OCI-LY7 (cell line): ENCODE data around the gene TGM5. TPM values are rescaled to one million over a fixed set of nuclear protein-coding genes. Genes with fewer than 3 reads are reported as not detected.

Source experiments
- BruUV-seq: library from RNA; stranded (reverse); fragments of 400-500 nt; replicated peaks from 2 replicates; lab custom pipeline; 2021; lab: Mats Ljungman, UMichigan
- CTCF ChIA-PET: fragments of 300-600 bp; sonication (Branson Sonifier 250); formaldehyde crosslinking; loops from one replicate; lab custom pipeline; 2022; ENCODE audit warnings: antibody characterized with exemption; ENCODE audit not compliant: unreplicated experiment; lab: Charles Lee
- POLR2A ChIA-PET: fragments of 300-600 bp; sonication (Branson Sonifier 250); formaldehyde crosslinking; loops from one replicate; lab custom pipeline; 2022; ENCODE audit warnings: antibody characterized with exemption; lab: Charles Lee
- DNase-seq: peaks from one replicate; pipeline ENCODE4 v3.0.0-alpha.2; 2015; ENCODE audit warnings: low spot score
- H2AFZ ChIP-seq: fragments of 200-600 bp; sonication (generic), shearing (Covaris generic); 2 replicates; pipeline ENCODE4 v1.6.1; 2014; ENCODE audit warnings: mild to moderate bottlenecking, antibody characterized with exemption, low read length, moderate library complexity
- H3K27ac ChIP-seq: fragments of 200-600 bp; sonication (generic); 2 replicates; pipeline ENCODE4 v1.5.1; 2014; ENCODE audit warnings: mixed run types, low read depth, mild to moderate bottlenecking, moderate library complexity, low read length, inconsistent platforms; ENCODE audit not compliant: poor library complexity, severe bottlenecking
- H3K36me3 ChIP-seq: fragments of 200-600 bp; sonication (generic); 2 replicates; pipeline ENCODE4 v1.6.1; 2014; ENCODE audit warnings: mild to moderate bottlenecking, antibody characterized with exemption, low read length, moderate library complexity, mixed read lengths; ENCODE audit not compliant: insufficient read depth
- H3K4me1 ChIP-seq: fragments of 200-600 bp; sonication (generic); 2 replicates; pipeline ENCODE4 v1.5.1; 2014; ENCODE audit warnings: mild to moderate bottlenecking, low read length; ENCODE audit not compliant: insufficient read depth, poor library complexity, severe bottlenecking
- H3K4me2 ChIP-seq: fragments of 200-600 bp; sonication (generic); 2 replicates; pipeline ENCODE4 v1.6.1; 2014; ENCODE audit warnings: mild to moderate bottlenecking, low read length
- H3K4me3 ChIP-seq: fragments of 200-600 bp; sonication (generic); 2 replicates; pipeline ENCODE4 v1.5.1; 2014; ENCODE audit warnings: mild to moderate bottlenecking, low read depth, low read length; ENCODE audit not compliant: poor library complexity, severe bottlenecking
- H3K79me2 ChIP-seq: fragments of 200-600 bp; sonication (generic); 2 replicates; pipeline ENCODE4 v1.6.1; 2016; ENCODE audit warnings: low read depth, mild to moderate bottlenecking, low read length, moderate library complexity, mixed read lengths; ENCODE audit not compliant: insufficient read depth
- H3K9me2 ChIP-seq: fragments of 200-600 bp; sonication (generic); 2 replicates; pipeline ENCODE4 v1.6.1; 2016; ENCODE audit warnings: mild to moderate bottlenecking, low read length, mixed read lengths; ENCODE audit not compliant: insufficient read depth
- H3K9me3 ChIP-seq: fragments of 200-600 bp; sonication (generic); 2 replicates; pipeline ENCODE4 v1.6.1; 2014; ENCODE audit warnings: mild to moderate bottlenecking, mixed run types, low read length, mixed read lengths
- H4K20me1 ChIP-seq: fragments of 200-600 bp; sonication (generic); 2 replicates; pipeline ENCODE4 v1.6.1; 2014; ENCODE audit warnings: mild to moderate bottlenecking, antibody characterized with exemption, low read length, moderate library complexity, mixed read lengths; ENCODE audit not compliant: insufficient read depth
- EZH2phosphoT487 ChIP-seq: fragments of 200-600 bp; sonication (generic); IDR thresholded peaks from 2 replicates; pipeline ENCODE4 v1.6.1; 2018; ENCODE audit warnings: low read depth, borderline replicate concordance, mild to moderate bottlenecking, mixed run types, antibody characterized with exemption, low read length, moderate library complexity, mixed read lengths
- intact Hi-C: fragments of 100-400 bp; cut with micrococcal nuclease; formaldehyde crosslinking; loops from one replicate; pipeline ENCODE4 v1.10.0; 2022; ENCODE audit not compliant: unreplicated experiment
- total RNA-seq, 2 experiments: library from RNA; depleted of rRNA in 1 of 2; stranded (reverse); fragments of >200 nt in 1 of 2; shearing (Covaris generic) in 1 of 2; gene quantifications; 2 replicates each; pipeline ENCODE4 v1.2.3, GENCODE V29; 2014 to 2022
- TF ChIP-seq, protein P1 (sequence below): fragments of 200-600 bp; sonication (generic); conservative IDR thresholded peaks from 2 replicates; pipeline ENCODE4 v1.5.1; 2014; ENCODE audit warnings: mild to moderate bottlenecking, antibody characterized with exemption, low read length, moderate library complexity, mixed read lengths

The TGM5 gene
- total RNA-seq, 2 experiments from 2014 or later = not detected

- intact Hi-C loops = no loop called here
- ChIA-PET POLR2A (interaction anchor here (0.6 kb wide), 1 partner anchor 453 kb away, joined by 3 read pairs; no protein-coding TSS in a partner anchor), CTCF (no interaction called here)
- no peaks in the 10 kb centered on the region for H3K4me1 ChIP-seq
- no peaks in the 10 kb centered on the region for H3K9me2 ChIP-seq
- H3K79me2 ChIP-seq = no peaks in the 10 kb centered on the region
- no peak overlapping the region for H2AFZ ChIP-seq
- no peaks in the 10 kb centered on the region for H3K9me3 ChIP-seq
- H3K4me2 ChIP-seq = no peak overlapping the region
- no peak for DNase-seq
- H3K4me3 ChIP-seq = no peak overlapping the region
- no peaks in the 10 kb centered on the region for H4K20me1 ChIP-seq
- no peaks in the 10 kb centered on the region for H3K36me3 ChIP-seq
- no TSS peak for BruUV-seq
- no peak overlapping the region for H3K27ac ChIP-seq
- TF ChIP-seq, protein P1, sequence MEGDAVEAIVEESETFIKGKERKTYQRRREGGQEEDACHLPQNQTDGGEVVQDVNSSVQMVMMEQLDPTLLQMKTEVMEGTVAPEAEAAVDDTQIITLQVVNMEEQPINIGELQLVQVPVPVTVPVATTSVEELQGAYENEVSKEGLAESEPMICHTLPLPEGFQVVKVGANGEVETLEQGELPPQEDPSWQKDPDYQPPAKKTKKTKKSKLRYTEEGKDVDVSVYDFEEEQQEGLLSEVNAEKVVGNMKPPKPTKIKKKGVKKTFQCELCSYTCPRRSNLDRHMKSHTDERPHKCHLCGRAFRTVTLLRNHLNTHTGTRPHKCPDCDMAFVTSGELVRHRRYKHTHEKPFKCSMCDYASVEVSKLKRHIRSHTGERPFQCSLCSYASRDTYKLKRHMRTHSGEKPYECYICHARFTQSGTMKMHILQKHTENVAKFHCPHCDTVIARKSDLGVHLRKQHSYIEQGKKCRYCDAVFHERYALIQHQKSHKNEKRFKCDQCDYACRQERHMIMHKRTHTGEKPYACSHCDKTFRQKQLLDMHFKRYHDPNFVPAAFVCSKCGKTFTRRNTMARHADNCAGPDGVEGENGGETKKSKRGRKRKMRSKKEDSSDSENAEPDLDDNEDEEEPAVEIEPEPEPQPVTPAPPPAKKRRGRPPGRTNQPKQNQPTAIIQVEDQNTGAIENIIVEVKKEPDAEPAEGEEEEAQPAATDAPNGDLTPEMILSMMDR = no peak
- TF ChIP-seq EZH2phosphoT487 = no peak
Observed at GRCh38 chr15:43253431-43254403, 13.0 kb downstream of the TGM5 start.

GRCh38 chr15:43251871-43252250 lies 14.9 kb downstream of the TGM5 start:
- Histone ChIP-seq H3K9me3 (no peaks in the 10 kb centered on the region), H3K36me3 (no peaks in the 10 kb centered on the region), H4K20me1 (no peaks in the 10 kb centered on the region), H3K4me3 (no peak overlapping the region), H3K79me2 (no peaks in the 10 kb centered on the region), H3K9me2 (no peaks in the 10 kb centered on the region), H3K27ac (no peak overlapping the region), H3K4me1 (no peaks in the 10 kb centered on the region), H3K4me2 (no peak overlapping the region), H2AFZ (no peak overlapping the region)
- ChIA-PET CTCF (no interaction called here), POLR2A (no interaction called here)
- DNase-seq = no peak
- intact Hi-C loops = no loop called here
- no peak for TF ChIP-seq EZH2phosphoT487
- TF ChIP-seq, protein P1 = no peak
- BruUV-seq = no TSS peak
